T1000 (cell line): Measurements from ENCODE around the gene ICE2.
"Not testable (repeated sequence)": the region's sequence is repeated elsewhere in the genome, so short reads cannot be mapped to it uniquely, and the experiment has no call there.

Experiments
- DNase-seq: peaks from one replicate; lab custom pipeline; 2025; ENCODE audit warnings: mixed read lengths; lab: John Stamatoyannopoulos, UW

Gene ICE2

DNA sequence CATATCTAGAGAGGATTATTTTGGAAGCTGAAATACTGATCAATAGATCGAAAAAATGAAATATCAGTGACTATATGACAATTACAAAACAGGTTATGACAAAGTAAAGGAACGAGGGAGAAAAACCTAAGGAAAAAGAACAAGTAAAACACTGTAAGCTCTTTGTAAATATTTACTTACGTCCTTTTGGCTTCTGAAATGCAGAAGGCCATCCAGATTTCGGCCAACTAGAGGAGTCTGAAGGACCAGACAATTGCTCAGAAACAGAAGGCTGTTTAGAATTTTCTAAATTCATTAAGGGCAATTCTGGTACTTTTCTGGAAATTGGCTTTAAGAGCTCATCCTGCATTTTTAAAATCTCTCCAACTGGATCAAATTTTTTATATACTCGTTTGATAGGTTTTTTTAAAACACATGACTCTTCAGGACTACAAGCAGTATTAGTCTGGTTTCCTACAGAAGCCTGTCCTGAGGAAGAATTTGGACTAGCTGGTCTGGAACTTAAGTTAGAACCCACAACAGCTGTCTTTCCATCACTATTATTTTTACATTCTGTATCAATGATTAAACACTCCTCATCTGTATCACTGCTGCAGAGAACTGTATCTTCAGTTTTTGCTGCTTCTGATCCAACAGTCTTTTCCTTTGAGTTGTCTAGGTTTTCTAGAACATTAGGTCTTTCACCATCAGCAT, 30.1 kb downstream of the ICE2 start:
- DNase-seq, result no peak

DNA sequence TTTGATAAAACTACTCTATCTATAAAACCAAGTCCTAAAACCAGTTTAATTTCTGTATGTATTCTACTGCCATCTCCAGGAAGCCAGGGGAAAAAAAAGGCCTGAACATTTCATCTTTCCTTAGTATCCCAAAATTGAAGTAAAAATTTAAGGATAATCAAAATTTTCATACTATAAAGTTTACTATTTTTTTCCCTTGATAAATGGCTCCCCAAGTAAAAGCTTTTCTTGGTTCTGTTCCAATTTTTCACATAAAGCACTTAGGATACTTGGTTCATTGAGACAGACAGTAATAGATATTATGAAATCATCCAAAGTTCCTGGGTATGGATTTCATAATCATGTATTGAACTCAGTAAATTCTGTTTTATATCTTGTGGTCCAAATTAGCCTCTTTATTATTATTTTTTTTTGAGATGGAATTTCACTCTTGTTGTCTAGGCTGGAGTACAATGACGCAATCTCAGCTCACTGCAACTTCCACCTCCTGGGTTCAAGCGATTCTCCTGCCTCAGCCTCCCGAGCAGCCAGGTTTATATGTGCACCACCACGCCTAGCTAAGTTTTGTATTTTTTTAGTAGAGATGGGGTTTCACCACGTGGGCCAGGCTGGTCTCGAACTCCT, 34.5 kb downstream of the ICE2 start:
- no peak for DNase-seq

DNA sequence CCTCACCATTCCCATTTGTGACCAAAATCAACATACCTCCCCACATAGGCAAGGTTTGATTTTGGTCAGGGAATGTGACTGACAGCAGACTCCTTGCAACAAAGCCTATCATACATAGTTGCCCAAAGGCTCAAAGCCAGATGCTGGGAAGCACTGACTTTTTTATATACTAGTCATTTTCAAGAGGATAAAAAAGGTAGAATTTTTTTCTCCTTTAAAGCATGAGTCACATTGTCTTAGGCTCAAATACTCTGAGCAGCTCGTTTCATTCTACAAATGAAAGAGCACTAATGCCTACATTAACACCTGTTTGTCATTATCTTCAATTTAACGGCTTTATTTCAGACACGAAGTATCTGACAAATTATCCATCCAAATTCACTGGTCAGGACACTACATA, 36.2 kb downstream of the ICE2 start:
- DNase-seq, result no peak

DNA sequence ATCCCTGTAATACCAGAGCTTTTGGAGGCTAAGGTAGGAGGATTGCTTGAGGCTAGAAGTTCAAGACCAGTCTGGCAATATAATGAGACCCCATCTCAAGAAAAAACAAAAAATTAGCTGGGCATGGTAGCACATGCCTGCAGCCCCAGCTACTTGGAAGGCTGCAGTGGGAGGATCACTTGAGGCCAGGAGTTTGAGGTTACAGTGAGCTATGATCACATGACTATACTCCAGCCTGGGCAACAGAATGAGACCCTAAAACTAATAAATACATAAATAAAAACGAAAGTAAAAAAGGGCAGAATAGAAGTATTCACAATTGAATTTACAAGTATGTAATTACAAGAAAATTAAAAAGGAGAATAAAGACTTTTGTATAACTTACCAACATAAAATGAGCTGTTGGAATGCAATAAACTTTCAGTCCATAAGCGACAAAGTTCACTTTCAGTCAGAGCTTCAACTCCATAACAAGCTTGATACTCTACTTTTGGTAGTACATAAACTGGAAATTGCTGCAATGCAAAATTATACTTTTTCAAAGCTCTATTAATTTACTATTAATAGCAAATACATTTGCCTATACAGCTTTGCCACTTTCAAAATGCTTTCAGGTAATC, 36.8 kb downstream of the ICE2 start:
- no peak for DNase-seq

DNA sequence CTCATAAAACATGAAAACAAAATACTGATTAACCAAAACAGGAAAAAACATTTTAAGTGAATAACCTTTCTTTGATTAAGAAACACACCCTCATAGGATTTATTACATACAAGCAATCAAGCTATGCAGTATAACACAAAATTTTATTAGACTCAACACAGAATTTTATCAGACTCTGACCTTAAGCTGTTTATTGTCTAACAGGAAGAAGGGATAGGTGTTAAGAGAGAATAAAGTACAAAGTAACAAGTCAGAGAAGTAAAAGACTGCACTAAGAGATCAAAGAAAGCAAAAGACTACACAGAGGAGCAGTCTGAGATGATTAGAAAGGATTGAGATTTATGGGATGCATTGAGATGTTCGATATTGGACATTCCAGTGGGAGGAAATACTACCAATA, 37.6 kb downstream of the ICE2 start:
- DNase-seq, result no peak

DNA sequence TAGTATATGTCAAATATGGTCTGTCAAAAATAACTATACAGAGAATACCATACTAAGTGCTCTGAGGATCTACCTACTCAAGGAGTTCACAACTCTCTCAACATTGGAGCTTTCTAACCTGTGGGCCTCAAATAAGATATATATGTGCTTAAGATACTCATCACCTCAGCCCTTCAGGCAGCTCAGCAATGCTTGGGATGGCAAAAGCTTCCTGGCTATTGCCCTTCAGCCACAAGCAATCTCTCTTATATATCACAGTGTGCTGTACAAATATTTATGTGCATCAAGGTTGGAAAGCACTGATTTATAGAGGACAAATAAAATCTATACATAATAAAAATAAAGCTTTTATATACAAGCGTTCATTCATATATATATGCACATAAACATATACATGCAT, 40.3 kb downstream of the ICE2 start:
- no peak for DNase-seq

DNA sequence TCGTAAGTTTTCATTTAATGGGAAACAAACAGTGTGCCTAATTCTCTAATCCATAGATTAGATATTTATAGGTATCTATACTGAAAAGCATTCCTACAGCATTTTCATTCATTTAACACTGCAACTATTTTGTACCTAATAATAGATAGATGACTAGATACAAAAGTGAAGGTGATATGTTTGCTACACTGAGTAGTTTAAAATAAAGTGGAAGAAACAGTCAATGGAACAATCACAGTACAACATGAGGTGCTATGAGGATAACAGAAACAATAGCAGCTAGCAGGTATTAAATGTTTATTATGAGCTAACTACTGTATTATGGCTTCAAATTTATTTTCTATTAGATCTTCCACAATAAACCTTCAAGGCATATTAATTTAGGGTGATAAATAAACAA, 50.0 kb downstream of the ICE2 start:
- DNase-seq, result no peak

DNA sequence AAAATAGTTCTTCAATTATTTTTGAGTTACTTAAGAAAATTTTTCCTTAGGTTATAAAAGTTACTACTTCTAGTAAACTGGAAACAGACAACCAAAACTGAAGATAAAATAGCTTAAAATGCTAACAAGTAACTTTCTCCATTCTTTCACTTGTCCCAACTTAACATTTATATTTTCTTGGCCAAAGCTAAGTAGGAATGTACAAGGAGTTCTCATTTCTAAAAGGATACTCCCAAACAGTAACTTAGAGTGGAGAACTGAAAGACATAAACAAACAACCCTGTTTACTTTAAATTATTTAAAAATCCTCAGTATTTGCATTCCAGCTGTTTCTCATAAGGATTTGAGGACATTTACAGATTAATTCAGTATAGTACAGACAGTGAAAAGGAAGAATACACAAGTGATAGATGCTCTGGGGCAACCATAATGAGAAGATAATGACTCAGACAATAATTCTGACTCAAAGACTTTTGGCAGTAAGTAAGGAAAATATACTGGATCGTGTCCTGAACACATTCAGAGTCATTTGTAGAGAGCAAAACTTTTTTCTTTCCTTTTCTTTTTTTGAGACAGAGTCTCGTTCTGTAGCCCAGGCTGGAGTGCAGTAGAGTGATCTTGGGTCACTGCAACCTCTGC, 52.0 kb downstream of the ICE2 start:
- DNase-seq, result no peak

DNA sequence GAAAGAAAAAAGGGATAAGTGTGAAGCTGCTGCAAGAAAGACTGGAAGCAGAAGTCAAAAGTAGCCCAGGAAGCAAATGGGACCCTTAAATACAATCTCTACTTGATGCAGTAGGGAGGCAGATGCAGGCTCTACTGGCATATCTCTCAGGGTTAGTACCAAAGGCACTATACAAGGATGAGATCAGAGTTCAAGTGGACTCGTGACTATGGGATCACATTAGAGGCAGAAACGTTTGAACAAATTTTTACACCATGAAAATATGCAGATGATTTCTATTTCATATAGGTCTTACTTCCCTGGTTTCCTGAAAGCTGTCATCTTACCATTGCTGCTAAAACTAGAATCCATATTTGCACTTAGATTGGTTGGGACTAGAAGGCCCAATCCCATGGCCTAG, 53.5 kb downstream of the ICE2 start:
- DNase-seq, result no peak

DNA sequence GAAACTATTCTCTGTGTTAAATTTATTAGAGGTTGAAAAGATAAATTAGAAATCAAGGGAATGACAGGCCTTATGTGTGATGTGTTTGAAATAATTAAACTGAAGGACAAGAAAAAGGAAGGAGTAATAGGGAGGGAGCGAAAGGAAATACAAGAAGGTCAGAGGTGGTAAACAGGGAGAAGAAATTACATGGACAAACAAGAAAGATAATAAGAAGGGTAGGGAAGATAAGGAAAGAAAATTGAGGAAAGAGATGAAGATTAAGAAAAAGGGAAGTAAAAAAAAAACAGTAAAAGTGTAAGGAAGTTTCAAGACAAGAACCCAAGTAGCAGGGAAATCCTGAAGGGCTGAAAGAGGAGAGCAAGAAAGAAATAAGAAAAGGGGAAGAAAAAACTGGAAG, 54.9 kb downstream of the ICE2 start:
- no peak for DNase-seq

DNA sequence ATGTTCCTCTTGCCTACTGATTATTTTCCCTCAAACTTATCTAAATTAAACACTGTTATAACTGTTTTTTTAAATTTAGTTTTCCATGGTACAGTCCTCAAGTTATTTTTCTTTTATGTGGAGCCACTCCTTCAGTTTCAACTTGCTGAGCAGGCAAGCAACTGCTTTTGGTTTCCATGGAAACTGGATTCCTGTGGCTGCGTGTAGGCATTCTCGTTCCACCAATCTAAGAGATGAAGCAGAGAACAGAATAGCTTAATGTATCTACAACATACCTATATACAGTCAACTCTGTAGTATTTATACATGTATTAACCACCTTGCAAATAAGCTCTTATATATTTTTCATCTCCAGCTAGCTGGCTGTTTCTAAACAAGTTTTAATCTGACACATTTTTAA, 55.4 kb downstream of the ICE2 start:
- DNase-seq, result peak; percentile 27

DNA sequence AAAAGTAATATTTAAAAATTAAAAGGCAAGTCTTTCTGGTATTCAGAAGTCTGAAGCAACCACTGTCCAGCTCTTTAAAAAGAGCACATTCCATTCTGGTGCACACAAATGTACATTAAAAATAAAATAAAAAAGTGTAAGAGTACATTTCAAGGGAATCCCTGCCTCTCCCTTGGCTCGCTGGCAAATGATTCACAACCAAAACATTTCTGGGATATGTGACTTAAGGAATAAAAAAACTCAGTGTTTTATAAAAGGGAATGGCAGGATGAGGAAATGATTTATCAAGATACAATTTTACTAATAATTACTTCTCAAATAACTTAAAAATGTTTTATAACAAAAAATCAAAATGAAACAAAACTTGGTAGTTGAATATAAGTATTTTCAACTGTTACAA, 57.4 kb downstream of the ICE2 start:
- no peak for DNase-seq

DNA sequence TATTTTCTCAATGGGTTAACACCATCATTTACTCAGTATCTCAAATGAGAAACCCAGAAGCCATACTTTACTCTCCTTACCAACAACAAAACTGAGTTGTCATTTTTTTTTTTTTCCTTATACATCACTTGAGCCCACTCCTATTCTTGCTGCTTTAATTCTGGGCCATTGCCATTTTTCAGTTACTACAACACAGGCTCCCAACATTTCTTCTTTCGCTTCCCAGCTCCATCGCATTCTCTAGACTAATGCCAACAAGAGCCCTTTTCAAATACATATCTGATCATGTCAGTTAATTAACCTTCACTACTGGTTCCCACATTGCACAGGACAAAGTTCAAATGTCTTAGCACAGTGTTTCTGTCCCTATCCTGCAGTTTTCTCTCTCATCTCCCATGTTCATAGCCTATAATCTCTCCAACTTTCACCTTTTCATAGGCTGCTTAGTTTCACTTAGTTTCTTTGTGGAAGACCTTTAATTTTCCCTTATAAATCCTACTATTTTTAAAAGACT, 58.7 kb downstream of the ICE2 start:
- no peak for DNase-seq

DNA sequence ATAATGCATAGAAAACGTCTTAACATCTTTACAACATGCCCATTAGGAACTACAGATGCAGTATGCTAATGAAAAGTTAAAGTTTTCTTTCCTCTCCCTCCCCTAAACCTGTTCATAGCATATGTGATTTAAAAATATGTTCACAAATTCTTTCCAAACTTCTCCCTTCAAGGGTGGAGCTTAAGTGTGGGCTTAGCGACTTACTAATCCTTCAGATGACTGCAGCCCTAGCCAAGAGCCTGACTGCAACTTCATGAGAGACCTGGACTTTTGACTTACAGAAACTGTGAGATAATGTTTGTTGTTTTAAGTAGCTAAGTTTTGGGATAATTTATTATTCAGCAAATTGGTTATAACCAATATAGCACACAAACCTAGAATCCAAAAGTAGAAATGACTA, 59.2 kb downstream of the ICE2 start:
- no peak for DNase-seq

DNA sequence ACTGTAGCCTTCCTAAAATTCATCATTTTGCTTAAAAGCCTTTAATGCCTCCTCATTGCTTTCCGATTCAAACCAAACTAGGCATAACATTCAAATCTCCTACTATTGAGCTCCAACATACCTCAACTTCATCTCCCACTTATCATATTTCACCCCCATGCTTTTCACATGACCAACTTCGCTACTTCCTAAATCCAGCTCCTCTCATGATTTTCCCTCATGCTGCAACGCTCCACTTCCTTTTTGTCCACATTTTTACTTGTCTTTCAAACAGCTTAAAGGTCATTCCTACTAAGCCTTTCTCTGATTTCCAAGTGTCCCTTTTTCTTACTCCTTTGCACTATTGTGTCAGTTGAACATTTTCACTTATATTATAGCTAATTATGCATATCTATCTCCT, 60.8 kb downstream of the ICE2 start:
- DNase-seq, result no peak

DNA sequence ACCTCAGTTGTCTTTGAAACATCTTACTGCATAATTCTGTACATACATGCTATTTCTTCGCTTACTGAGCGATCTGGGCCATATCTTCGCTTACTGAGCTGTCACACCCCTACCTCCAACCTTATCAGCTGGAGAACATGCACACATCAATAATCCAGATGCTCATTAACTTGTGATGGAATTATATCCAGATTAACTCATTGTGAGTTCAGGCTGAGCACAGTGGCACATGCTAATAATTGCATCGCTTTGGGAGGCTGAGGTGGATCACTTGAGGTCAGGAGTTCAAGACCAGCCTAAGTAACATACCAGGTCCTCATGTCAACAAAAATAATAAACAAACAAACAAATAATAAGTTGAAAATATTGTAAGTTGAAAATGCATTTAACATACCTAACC, 61.8 kb downstream of the ICE2 start:
- DNase-seq, result no peak

DNA sequence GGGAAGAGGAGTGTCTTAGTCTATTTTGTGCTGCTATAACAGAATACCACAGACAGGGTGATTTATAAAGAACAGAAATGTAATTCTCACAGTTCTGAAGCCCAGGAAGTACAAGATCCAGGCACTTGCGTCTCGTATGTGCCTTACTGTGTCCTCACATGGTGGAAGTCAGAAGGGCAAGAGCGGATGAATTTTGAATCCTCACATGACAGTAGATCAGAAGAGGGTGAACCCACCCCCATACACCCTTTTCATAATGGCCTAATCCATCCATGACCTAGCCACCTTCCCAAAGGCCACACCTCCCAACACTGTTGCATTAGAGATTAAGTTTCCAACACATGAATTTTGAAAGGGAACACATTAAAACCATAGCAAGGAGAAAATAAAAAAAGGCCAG, 62.5 kb downstream of the ICE2 start:
- no peak for DNase-seq

DNA sequence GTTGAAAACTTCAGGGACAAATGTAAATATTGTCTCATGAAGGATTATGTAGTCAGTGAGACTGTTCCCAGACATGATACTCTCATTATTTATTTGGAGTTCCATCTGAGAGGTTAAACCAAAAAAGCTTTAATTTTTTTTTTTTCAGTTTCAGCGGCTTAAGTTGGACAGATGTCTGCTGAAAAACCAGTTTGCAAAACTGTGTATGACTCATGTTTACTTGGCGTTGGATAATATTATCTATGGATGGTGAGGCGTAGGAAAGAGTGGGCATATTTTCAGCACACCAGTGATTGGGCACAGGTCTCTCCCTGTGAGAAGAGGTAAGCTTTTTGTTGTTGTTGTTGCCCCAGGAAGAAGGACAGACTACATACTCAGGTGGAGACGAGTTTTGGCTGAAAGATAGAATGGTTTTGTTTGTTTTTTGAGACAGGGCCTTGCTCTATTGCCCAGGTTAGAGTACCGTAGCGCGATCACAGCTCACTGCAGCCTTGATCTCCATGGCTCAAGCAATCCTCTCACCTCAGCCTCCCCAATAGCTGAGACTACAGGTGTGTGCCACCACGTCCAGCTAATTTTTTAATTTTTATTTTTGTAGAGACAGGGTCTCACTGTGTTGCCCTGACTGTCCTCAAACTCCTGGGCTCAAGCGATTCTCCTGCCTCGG, 64.8 kb downstream of the ICE2 start:
- no peak for DNase-seq

DNA sequence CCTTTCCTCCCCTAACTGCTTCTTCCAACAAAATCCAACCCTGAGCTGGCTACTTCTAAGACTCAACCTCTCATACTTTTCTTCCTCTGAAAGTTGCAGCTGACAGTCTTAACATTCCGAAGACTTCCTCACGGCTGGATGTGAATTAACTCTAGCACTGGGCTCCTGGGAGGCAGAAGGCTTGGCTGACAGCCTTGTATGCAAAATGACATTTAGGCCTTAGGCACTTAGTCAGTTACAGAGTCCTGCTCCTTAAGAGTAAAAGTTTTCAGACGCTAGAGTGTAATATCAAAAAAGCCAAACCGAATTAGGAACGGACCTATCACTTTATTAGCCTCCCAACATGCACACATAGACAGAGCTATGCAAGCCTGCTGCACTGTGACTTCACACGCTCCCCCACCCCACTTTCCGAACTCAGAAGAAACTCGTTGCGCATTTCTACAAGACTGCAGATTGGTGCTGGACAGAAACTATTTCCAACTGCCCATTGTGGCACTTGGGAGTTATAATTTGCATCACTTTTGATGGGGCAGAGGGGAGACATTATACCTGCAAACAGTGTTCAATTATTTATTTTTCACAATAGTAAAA, 65.6 kb downstream of the ICE2 start:
- no peak for DNase-seq

DNA sequence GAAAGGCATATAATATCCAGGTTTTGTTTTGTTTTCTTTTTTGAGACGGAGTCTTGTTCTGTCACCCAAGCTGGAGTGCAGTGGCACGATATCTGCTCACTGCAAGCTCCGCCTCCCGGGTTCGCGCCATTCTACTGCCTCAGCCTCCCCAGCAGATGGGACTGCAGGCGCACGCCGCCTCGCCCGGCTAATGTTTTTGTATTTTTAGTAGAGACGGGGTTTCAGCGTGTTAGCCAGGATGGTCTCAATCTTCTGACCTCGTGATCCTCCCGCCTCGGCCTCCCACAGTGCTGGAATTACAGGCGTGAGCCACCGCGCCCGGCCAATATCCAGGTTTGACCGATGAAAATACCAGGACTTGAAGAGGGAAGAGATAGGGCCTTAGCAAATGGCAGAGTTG, 66.1 kb downstream of the ICE2 start:
- not testable (repeated sequence) for DNase-seq

DNA sequence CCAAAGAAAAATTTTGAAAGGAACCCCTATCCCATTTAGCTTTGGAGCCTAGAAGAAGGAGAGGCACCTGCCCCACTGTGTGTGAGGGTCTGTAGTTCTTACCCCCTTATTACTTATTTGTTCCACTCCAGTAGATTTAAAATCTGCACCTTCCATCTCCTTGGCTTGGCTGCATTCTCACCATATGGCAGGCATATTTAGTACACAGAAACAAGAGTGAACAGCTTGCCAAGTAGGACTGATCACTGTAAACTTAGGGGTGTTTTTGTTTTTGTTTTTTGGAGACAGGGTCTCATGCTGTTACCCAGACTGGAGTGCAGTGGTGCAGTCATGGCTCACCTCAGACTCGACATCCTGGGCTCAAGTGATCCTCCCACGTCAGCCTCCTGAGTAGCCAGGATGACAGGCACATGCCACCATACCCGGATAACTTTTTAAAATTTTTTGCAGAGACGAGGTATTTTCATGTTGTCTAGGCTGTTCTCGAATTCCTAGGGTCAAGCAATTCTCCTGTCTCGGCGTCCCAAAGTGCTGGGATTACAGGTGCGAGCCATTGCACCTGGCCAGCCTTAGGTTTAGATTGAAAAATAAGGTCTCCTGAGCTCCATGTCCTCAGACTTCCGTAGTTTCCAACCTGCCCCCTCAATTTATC, 67.0 kb downstream of the ICE2 start:
- DNase-seq, result no peak

DNA sequence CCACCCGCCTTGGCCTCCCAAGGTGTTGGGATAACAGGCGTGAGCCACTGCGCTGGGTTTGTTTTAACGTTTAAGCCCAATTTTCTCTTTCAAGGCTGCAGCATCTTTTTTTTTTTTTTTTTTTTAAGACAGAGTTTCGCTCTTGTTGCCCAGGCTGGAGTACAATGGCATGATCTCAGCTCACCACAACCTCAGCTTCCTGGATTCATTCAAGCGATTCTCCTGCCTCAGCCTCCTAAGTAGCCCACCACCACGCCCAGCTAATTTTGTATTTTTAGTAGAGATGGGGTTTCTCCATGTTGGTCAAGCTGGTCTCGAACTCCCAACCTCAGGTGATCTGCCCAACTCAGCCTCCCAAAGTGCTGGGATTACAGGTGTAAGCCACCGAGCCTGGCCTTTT, 68.6 kb downstream of the ICE2 start:
- not testable (repeated sequence) for DNase-seq
